Stimulated activated CD8-positive, alpha-beta memory T cell treated with anti-CD3 and anti-CD28 coated beads, Interleukin-4, amount 100 ng/mL, for 24 hours (primary cell): ENCODE results near the gene DOCK4.

ENCODE experiments used
- DNase-seq: peaks from one replicate; pipeline ENCODE4 v3.0.0-alpha.2; 2020; ENCODE audit warnings: low read depth

Gene DOCK4

GRCh38 chr7:111820621-111821020, 385.6 kb downstream of the DOCK4 start:
- DNase-seq: no peak

- no peak for DNase-seq
Observed at GRCh38 chr7:111820121-111820520, 386.1 kb downstream of the DOCK4 start.

GRCh38 chr7:111815354-111815753, 390.8 kb downstream of the DOCK4 start:
- DNase-seq: no peak

GRCh38 chr7:111813306-111813705, 392.9 kb downstream of the DOCK4 start:
- DNase-seq: no peak

- DNase-seq: no peak
Observed at GRCh38 chr7:111806232-111806631, 400.0 kb downstream of the DOCK4 start.

- DNase-seq: no peak
Observed at GRCh38 chr7:111803015-111803758, 403.0 kb downstream of the DOCK4 start.

GRCh38 chr7:111802194-111802772, 403.9 kb downstream of the DOCK4 start:
- no peak for DNase-seq

- no peak for DNase-seq
Observed at GRCh38 chr7:111801277-111801676, 404.9 kb downstream of the DOCK4 start.

- no peak for DNase-seq
Observed at GRCh38 chr7:111796671-111797070, 409.5 kb downstream of the DOCK4 start.

- DNase-seq: no peak
Observed at GRCh38 chr7:111789870-111790269, 416.3 kb downstream of the DOCK4 start.

GRCh38 chr7:111789048-111789320, 417.2 kb downstream of the DOCK4 start:
- DNase-seq: no peak

GRCh38 chr7:111788286-111789047, 417.7 kb downstream of the DOCK4 start:
- DNase-seq: no peak

- no peak for DNase-seq
Observed at GRCh38 chr7:111787741-111788140, 418.5 kb downstream of the DOCK4 start.

GRCh38 chr7:111787099-111787498, 419.1 kb downstream of the DOCK4 start:
- DNase-seq: no peak

GRCh38 chr7:111785076-111785475, 421.1 kb downstream of the DOCK4 start:
- no peak for DNase-seq

GRCh38 chr7:111784296-111784695, 421.9 kb downstream of the DOCK4 start:
- DNase-seq: no peak

- DNase-seq: no peak
Observed at GRCh38 chr7:111783854-111784253, 422.3 kb downstream of the DOCK4 start.

GRCh38 chr7:111780527-111780926, 425.7 kb downstream of the DOCK4 start:
- no peak for DNase-seq

GRCh38 chr7:111775206-111775605, 431.0 kb downstream of the DOCK4 start:
- no peak for DNase-seq

GRCh38 chr7:111772716-111773115, 433.5 kb downstream of the DOCK4 start:
- DNase-seq: no peak

GRCh38 chr7:111771638-111772037, 434.6 kb downstream of the DOCK4 start:
- DNase-seq: no peak

GRCh38 chr7:111770116-111770515, 436.1 kb downstream of the DOCK4 start:
- DNase-seq: no peak
